Activated CD4-positive, alpha-beta T cell treated with anti-CD3 and anti-CD28 coated beads for 48 hours (primary cell): ENCODE measurements around the gene MSI2.
"Not testable (repeated sequence)": the region's sequence is repeated elsewhere in the genome, so short reads cannot be mapped to it uniquely, and the experiment has no call there.

Source experiments
- DNase-seq: peaks from one replicate; pipeline ENCODE4 v3.0.0-alpha.2; 2020

MSI2 gene

GRCh38 chr17:57294629-57295501 is 38.5 kb downstream of the MSI2 start:
- DNase-seq: peak; percentile 45

GRCh38 chr17:57295526-57296023 is 39.3 kb downstream of the MSI2 start:
- no peak for DNase-seq

GRCh38 chr17:57296231-57296630 is 39.9 kb downstream of the MSI2 start:
- no peak for DNase-seq

GRCh38 chr17:57299176-57299575 is 42.9 kb downstream of the MSI2 start:
- DNase-seq: no peak

GRCh38 chr17:57300592-57300991 is 44.3 kb downstream of the MSI2 start:
- not testable (repeated sequence) for DNase-seq

- DNase-seq: no peak
Measured at GRCh38 chr17:57302690-57303465, 46.6 kb downstream of the MSI2 start.

GRCh38 chr17:57305144-57305728 is 48.9 kb downstream of the MSI2 start:
- DNase-seq: no peak

GRCh38 chr17:57305908-57306504 is 49.7 kb downstream of the MSI2 start:
- DNase-seq: no peak

- DNase-seq: no peak
Measured at GRCh38 chr17:57308543-57309186, 52.3 kb downstream of the MSI2 start.

- DNase-seq: no peak
Measured at GRCh38 chr17:57309479-57309878, 53.2 kb downstream of the MSI2 start.

- no peak for DNase-seq
Measured at GRCh38 chr17:57311281-57312216, 55.2 kb downstream of the MSI2 start.

- no peak for DNase-seq
Measured at GRCh38 chr17:57312242-57312641, 55.9 kb downstream of the MSI2 start.

GRCh38 chr17:57313097-57313835 is 56.9 kb downstream of the MSI2 start:
- no peak for DNase-seq

- no peak for DNase-seq
Measured at GRCh38 chr17:57315061-57316015, 59.0 kb downstream of the MSI2 start.

GRCh38 chr17:57316361-57316760 is 60.0 kb downstream of the MSI2 start:
- DNase-seq: no peak

GRCh38 chr17:57317079-57317478 is 60.8 kb downstream of the MSI2 start:
- DNase-seq: no peak

- no peak for DNase-seq
Measured at GRCh38 chr17:57318913-57319312, 62.6 kb downstream of the MSI2 start.

- no peak for DNase-seq
Measured at GRCh38 chr17:57319806-57320205, 63.5 kb downstream of the MSI2 start.

- no peak for DNase-seq
Measured at GRCh38 chr17:57323391-57323790, 67.1 kb downstream of the MSI2 start.
